ENCODE measurements around the gene POP7. TPM values are rescaled to one million over a fixed set of nuclear protein-coding genes. Genes with fewer than 3 reads are reported as not detected.
A peak's percentile ranks its signal among the peaks of the same experiment; 100 is the strongest.
"Not testable (repeated sequence)": the region's sequence is repeated elsewhere in the genome, so short reads cannot be mapped to it uniquely, and the experiment has no call there.

POP7 gene
- total RNA-seq, 1 donor from 2014 or later = 27.1 TPM

- ATAC-seq (ENCODE audit: poor library complexity) = no peak
These were observed 18.1 kb upstream of the POP7 start for GRCh38 chr7:100687751-100688300.

GRCh38 chr7:100688326-100688860, 17.5 kb upstream of the POP7 start:
- no peak for ATAC-seq (ENCODE audit: poor library complexity)
- no peak for DNase-seq
- intact Hi-C loops (cut with DNase I) = no loop called here

More at GRCh38 chr7:100687751-100688300, 18.1 kb upstream of the POP7 start:
- DNase-seq = no peak
- intact Hi-C loops (cut with DNase I) = no loop called here

GRCh38 chr7:100689230-100690135, 16.4 kb upstream of the POP7 start:
- DNase-seq = no peak
- intact Hi-C loops (cut with DNase I) = loop anchor here (5.0 to 10.0 kb wide), 3 partner anchors 87 to 225 kb away; partner anchors contain the start of genes PCOLCE and SPACDR
- no peak for ATAC-seq (ENCODE audit: poor library complexity)

GRCh38 chr7:100691676-100692577, 14.0 kb upstream of the POP7 start:
- DNase-seq (peak; percentile 89), ATAC-seq (ENCODE audit: poor library complexity) (peak; percentile 85)
- intact Hi-C loops (cut with DNase I) = loop anchor here (5.0 to 10.0 kb wide), 3 partner anchors 90 to 227 kb away; partner anchors contain the start of genes PCOLCE and SPACDR

- intact Hi-C loops (cut with DNase I) = loop anchor here (5.0 to 10.0 kb wide), 3 partner anchors 90 to 228 kb away; partner anchors contain the start of genes PCOLCE and SPACDR
- ATAC-seq (ENCODE audit: poor library complexity) (no peak), DNase-seq (no peak)
These were observed 13.4 kb upstream of the POP7 start for GRCh38 chr7:100692578-100692961.

- intact Hi-C loops (cut with DNase I) = loop anchor here (5.0 to 10.0 kb wide), 3 partner anchors 91 to 229 kb away; partner anchors contain the start of genes PCOLCE and SPACDR
- peak; percentile 1 for ATAC-seq (ENCODE audit: poor library complexity)
- DNase-seq = no peak
These were observed 12.4 kb upstream of the POP7 start for GRCh38 chr7:100693312-100694097.

- DNase-seq (peak; percentile 89), ATAC-seq (ENCODE audit: poor library complexity) (peak; percentile 51)
- intact Hi-C loops (cut with DNase I) = loop anchor here (5.0 to 10.0 kb wide), 3 partner anchors 92 to 229 kb away; partner anchors contain the start of genes PCOLCE and SPACDR
These were observed 11.7 kb upstream of the POP7 start, which contains the start of gene GIGYF1 for GRCh38 chr7:100694098-100694745. GIGYF1 (minus strand) TSS chr7:100694250; CDS start chr7:100688238, 6,012 bp downstream.

GRCh38 chr7:100696123-100696521, 9.8 kb upstream of the POP7 start:
- intact Hi-C loops (cut with DNase I) = loop anchor here (10.0 kb wide), 1 partner anchor 231 kb away; the partner anchor contains the start of gene SPACDR
- ATAC-seq (ENCODE audit: poor library complexity) (no peak), DNase-seq (no peak)

GRCh38 chr7:100699018-100699417, 6.9 kb upstream of the POP7 start:
- intact Hi-C loops (cut with DNase I) = loop anchor here (10.0 kb wide), 1 partner anchor 234 kb away; the partner anchor contains the start of gene SPACDR
- ATAC-seq (ENCODE audit: poor library complexity) (no peak), DNase-seq (no peak)

GRCh38 chr7:100701089-100701488, 4.8 kb upstream of the POP7 start:
- intact Hi-C loops (cut with DNase I); DNase-seq; ATAC-seq (ENCODE audit: poor library complexity): not testable (repeated sequence)

GRCh38 chr7:100705320-100705752, 585 bp upstream of the POP7 start:
- peak; percentile 81 for ATAC-seq (ENCODE audit: poor library complexity)
- peak; percentile 89 for DNase-seq
- intact Hi-C loops (cut with DNase I) = no loop called here

- DNase-seq (peak; percentile 58), ATAC-seq (ENCODE audit: poor library complexity) (no peak)
- intact Hi-C loops (cut with DNase I) = no loop called here
These were observed 871 bp downstream of the POP7 start for GRCh38 chr7:100706672-100707311.

- DNase-seq = no peak
- intact Hi-C loops (cut with DNase I) = no loop called here
- ATAC-seq (ENCODE audit: poor library complexity) = no peak
These were observed 2.5 kb downstream of the POP7 start for GRCh38 chr7:100708395-100708794.

- ATAC-seq (ENCODE audit: poor library complexity) = no peak
- DNase-seq = no peak
- intact Hi-C loops (cut with DNase I) = no loop called here
These were observed 4.5 kb downstream of the POP7 start for GRCh38 chr7:100710452-100710851.

GRCh38 chr7:100711369-100711768, 5.4 kb downstream of the POP7 start:
- DNase-seq (no peak), ATAC-seq (ENCODE audit: poor library complexity) (no peak)
- intact Hi-C loops (cut with DNase I) = no loop called here

GRCh38 chr7:100714725-100715124, 8.8 kb downstream of the POP7 start:
- DNase-seq (no peak), ATAC-seq (ENCODE audit: poor library complexity) (no peak)
- intact Hi-C loops (cut with DNase I) = no loop called here
